ENCODE data around the gene CPN2. TPM values are rescaled to one million over a fixed set of nuclear protein-coding genes. Genes with fewer than 3 reads are reported as not detected.
A peak's percentile ranks its signal among the peaks of the same experiment; 100 is the strongest.

Gene CPN2
- total RNA-seq, 4 donors from 2014 or later: 0.24 to 0.50 TPM; not detected in 2

- no peak for TF ChIP-seq CTCF (IDR thresholded peaks at IDR 0.05)
- ATAC-seq (ENCODE audit: low FRiP score) (no peak), DNase-seq (ENCODE audit: low spot score) (no peak)
Observed at GRCh38 chr3:194339356-194339755, 11.8 kb downstream of the CPN2 start.

DNA sequence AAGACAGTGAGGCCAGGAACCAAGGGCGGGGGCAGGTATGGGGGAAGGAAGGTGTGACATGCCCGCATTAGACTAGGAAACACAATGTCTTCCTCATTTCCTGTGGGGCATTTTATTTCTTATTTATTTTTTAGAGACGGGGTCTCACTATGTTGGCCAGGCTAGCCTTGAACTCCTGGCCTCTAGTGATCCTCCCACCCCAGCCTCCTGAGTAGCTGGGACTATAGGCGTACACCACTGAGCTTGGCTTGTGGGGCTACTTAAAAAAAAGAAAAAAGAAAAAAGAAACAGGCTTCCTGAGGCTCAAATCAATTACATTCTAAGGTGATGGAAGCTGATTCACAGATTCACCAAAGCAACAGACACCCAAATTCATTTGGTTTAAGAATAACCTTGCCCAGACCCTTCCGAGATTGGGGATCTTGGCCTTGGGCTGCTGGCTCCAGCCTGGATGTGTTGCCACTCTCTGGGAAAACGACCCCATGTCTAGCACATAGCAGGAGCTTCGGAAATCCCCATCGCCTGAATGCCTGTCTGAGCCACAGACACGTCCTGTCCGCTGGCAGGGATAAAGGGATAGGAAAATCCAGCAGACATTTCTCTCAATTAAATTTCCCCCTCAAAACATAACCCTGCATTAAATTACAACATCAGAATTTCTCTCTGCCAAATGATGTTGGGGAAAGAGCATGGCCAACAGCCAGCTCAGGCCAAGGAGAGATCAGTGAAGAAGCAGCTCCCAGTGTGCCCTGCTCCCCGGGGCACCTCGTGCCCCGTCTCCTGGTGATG, 13.0 kb downstream of the CPN2 start:
- DNase-seq (ENCODE audit: low spot score) (no peak), ATAC-seq (ENCODE audit: low FRiP score) (no peak)
- no peak for TF ChIP-seq CTCF (IDR thresholded peaks at IDR 0.05)

DNA sequence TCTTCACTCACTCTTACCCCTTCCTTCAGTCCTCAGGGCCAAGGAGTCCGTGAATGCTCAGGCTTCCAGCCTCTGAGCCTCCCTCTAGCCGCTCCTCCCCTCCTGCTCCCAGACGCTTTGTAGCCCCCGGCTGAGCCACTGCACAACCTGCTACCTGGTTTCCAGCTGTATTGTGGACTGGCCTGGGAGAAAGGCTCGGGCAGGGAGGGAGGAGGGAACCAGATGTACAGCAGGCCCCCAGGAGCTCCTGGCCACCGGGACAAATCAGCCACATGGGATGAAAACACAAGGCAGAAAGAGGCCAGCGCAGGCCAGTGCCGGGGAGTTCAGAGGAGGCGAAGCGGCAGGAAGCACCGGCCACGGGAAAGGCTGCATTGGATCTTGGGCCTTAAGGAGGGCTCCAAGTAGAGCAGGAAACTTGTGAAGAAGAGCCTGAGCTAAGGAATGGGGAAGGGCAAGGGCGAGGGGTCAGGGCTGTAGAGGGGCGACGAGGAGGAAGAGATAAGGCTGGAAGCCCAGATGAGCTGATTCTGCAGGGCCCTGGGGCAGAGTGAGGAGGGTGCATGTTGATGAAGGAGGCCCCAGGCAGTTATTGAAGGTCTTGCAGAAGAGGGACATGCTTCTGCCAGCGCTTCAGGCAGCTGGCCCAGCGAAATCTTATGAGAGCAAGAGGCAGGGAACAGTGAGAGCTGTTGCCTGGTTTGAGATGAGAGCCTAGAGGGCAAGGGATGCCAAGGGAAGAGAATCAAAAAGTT, 14.3 kb downstream of the CPN2 start:
- no peak for ATAC-seq (ENCODE audit: low FRiP score)
- DNase-seq (ENCODE audit: low spot score): no peak
- TF ChIP-seq CTCF (IDR thresholded peaks at IDR 0.05): no peak

GRCh38 chr3:194333981-194334320, 17.2 kb downstream of the CPN2 start:
- no peak for ATAC-seq (ENCODE audit: low FRiP score)
- no peak for DNase-seq (ENCODE audit: low spot score)
- no peak for TF ChIP-seq CTCF (IDR thresholded peaks at IDR 0.05)

GRCh38 chr3:194333212-194333980, 17.7 kb downstream of the CPN2 start:
- DNase-seq (ENCODE audit: low spot score) (peak; percentile 83), ATAC-seq (ENCODE audit: low FRiP score) (peak; percentile 89)
- TF ChIP-seq CTCF (IDR thresholded peaks at IDR 0.05): peak in 2 of 3 donors; percentile 77 to 98

- no peak for TF ChIP-seq CTCF (IDR thresholded peaks at IDR 0.05)
- no peak for DNase-seq (ENCODE audit: low spot score)
- no peak for ATAC-seq (ENCODE audit: low FRiP score)
Observed at GRCh38 chr3:194332858-194333211, 18.3 kb downstream of the CPN2 start.
